ENCODE results near the gene SIRT7. TPM values are rescaled to one million over a fixed set of nuclear protein-coding genes. Genes with fewer than 3 reads are reported as not detected.

Gene SIRT7
- total and polyA plus RNA-seq, 2 donors (not counting 3 experiments of a cell fraction or from before 2014, with no cell fraction given), result 11.6 to 28.8 TPM

DNA sequence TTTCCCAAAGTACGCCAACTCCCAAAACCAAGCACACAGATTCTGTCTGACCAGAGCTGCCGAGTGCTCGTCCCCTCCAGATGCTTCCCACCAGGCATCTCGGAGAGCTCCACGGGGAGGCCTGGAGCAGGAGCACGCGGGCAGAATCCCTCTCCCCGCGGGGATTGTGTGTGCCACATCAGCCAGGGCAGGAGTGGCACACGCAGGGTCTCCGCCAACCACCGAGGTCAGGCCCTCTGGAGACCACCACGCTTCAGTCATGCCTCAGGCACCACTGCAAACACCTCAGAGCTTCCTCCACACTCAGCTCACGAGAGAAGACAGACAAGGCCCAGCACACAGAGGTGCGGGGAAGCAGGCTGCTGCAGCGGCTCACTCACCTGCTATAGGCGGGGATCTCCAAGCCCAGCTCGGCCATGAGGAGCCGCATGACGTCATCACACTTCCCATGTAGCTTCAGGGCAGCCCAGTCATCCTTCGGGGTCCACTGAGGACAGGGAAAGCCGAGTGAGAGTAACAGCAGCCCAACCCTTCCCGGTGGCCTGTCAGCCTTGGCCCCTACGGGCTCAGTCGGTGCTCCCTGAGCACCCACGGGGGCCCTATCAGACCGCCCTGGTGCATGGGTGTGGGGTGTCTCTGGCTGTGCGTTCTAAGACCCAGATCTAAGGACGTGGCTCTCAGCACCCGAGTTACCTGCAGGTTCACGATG is 4.4 kb downstream of the SIRT7 start:
- intact Hi-C loops (cut with micrococcal nuclease), result no loop called here
- TF ChIP-seq, protein P1, sequence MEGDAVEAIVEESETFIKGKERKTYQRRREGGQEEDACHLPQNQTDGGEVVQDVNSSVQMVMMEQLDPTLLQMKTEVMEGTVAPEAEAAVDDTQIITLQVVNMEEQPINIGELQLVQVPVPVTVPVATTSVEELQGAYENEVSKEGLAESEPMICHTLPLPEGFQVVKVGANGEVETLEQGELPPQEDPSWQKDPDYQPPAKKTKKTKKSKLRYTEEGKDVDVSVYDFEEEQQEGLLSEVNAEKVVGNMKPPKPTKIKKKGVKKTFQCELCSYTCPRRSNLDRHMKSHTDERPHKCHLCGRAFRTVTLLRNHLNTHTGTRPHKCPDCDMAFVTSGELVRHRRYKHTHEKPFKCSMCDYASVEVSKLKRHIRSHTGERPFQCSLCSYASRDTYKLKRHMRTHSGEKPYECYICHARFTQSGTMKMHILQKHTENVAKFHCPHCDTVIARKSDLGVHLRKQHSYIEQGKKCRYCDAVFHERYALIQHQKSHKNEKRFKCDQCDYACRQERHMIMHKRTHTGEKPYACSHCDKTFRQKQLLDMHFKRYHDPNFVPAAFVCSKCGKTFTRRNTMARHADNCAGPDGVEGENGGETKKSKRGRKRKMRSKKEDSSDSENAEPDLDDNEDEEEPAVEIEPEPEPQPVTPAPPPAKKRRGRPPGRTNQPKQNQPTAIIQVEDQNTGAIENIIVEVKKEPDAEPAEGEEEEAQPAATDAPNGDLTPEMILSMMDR (IDR thresholded peaks at IDR 0.05; ENCODE audit: extremely low read depth in 1 of 2, insufficient read depth in 1 of 2, low read depth in 1 of 2, low read length in 2 of 2), result no peak
- TF ChIP-seq GATA2 (IDR thresholded peaks at IDR 0.05; ENCODE audit: insufficient read depth, insufficient read length, low read depth, low read length) (no peak), MYC (IDR thresholded peaks at IDR 0.05; ENCODE audit: low read depth, low read length) (no peak), JUN (IDR thresholded peaks at IDR 0.05; ENCODE audit: borderline replicate concordance, insufficient read depth, insufficient read length, low read depth) (no peak), EZH2 (IDR thresholded peaks at IDR 0.05; ENCODE audit: borderline replicate concordance, low read depth, low read length, severe bottlenecking) (no peak), POLR2AphosphoS5 (IDR thresholded peaks at IDR 0.05; ENCODE audit: insufficient read depth, low read depth, low read length) (no peak), POLR2A (IDR thresholded peaks at IDR 0.05; ENCODE audit: low read depth, low read length) (no peak), FOS (IDR thresholded peaks at IDR 0.05; ENCODE audit: borderline replicate concordance, insufficient read depth, low read length) (no peak)
- TF ChIP-seq, protein P2, sequence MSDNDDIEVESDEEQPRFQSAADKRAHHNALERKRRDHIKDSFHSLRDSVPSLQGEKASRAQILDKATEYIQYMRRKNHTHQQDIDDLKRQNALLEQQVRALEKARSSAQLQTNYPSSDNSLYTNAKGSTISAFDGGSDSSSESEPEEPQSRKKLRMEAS (IDR thresholded peaks at IDR 0.05; ENCODE audit: insufficient read depth, insufficient read length), result no peak
- dilution Hi-C loops (cut with MboI; ENCODE audit: extremely low pct_ligation_motif_present, low sequenced_read_pairs), result no loop called here

More for the DNA sequence above, 4.4 kb downstream of the SIRT7 start:
- CTCF ChIA-PET, result interaction anchor here (1.0 kb wide), 1 partner anchor 14 kb away, joined by 3 read pairs; the partner anchor contains the start of gene MAFG
- H3K36me3 ChIP-seq (ENCODE audit: control insufficient read depth in 2 of 2, extremely low read depth in 1 of 2, insufficient read depth in 2 of 2, low read length in 2 of 2), result peaks cover 7 to 24% of the 10 kb centered on the region in 2 experiments
- POLR2A ChIA-PET, result no interaction called here
- peaks cover 9% of the 10 kb centered on the region for H3K79me2 ChIP-seq (ENCODE audit: control insufficient read depth, insufficient read depth, low read length)
- no TSS peak for BruUV-seq (replicated peaks)
- no peak overlapping the region for H3K27ac ChIP-seq (ENCODE audit: insufficient read depth, low read depth, low read length)
- no peaks in the 10 kb centered on the region for H3K27me3 ChIP-seq (ENCODE audit: control insufficient read depth in 2 of 2, insufficient read depth in 2 of 2, low read length in 2 of 2)
- no peak for DNase-seq (ENCODE audit: low read depth, low spot score)
- no peak overlapping the region for H2AFZ ChIP-seq (ENCODE audit: low read depth, low read length)
- no peaks in the 10 kb centered on the region for H4K20me1 ChIP-seq (replicated peaks; ENCODE audit: control insufficient read depth, extremely low read depth, insufficient read depth, low read length)
- FAIRE-seq, result no peak
- no peak overlapping the region for H3K9ac ChIP-seq (replicated peaks; ENCODE audit: extremely low read depth, insufficient read depth, low read length)
- no peaks in the 10 kb centered on the region for H3K9me3 ChIP-seq (replicated peaks; ENCODE audit: control insufficient read depth, insufficient read depth, low read length)
- H3K4me3 ChIP-seq (replicated peaks in 1 of 3; ENCODE audit: insufficient read depth in 1 of 3, low read depth in 1 of 3, low read length in 3 of 3), result no peak overlapping the region
- H3K4me2 ChIP-seq (ENCODE audit: insufficient read depth, low read length), result no peak overlapping the region
- H3K4me1 ChIP-seq (ENCODE audit: control insufficient read depth, extremely low read depth, insufficient read depth, low read length), result peaks cover 12% of the 10 kb centered on the region
- no peaks in the 10 kb centered on the region for H3K9me1 ChIP-seq (replicated peaks; ENCODE audit: control insufficient read depth, extremely low read depth, insufficient read depth, low read length)
